Activated CD8-positive, alpha-beta memory T cell treated with anti-CD3 and anti-CD28 coated beads, Interleukin-2, amount 10 ng/mL, durations not matched to agents 7 days and 5 days (primary cell): ENCODE results near the gene CCDC33. TPM values are rescaled to one million over a fixed set of nuclear protein-coding genes. Genes with fewer than 3 reads are reported as not detected.

Experiments used
- ATAC-seq: fragments of 150-1000 bp; cut with Tn5 transposase; one replicate; pipeline ENCODE4 v1.10.0; 2021; ENCODE audit warnings: moderate library complexity
- CTCF ChIA-PET: fragments of 350-600 bp; sonication (Branson Sonifier 250); formaldehyde crosslinking; loops from one replicate; lab custom pipeline; 2021; ENCODE audit warnings: antibody characterized with exemption; lab: Charles Lee
- DNase-seq: peaks from one replicate; pipeline ENCODE4 v3.0.0-alpha.2; 2020
- H3K27ac Mint-ChIP-seq: one replicate; pipeline ENCODE4 v1.8.0; 2021; ENCODE audit warnings: mild to moderate bottlenecking, mixed read lengths
- H3K27me3 Mint-ChIP-seq: one replicate; pipeline ENCODE4 v1.8.0; 2021; ENCODE audit warnings: mixed read lengths
- H3K36me3 Mint-ChIP-seq: one replicate; pipeline ENCODE4 v1.8.0; 2021; ENCODE audit warnings: mild to moderate bottlenecking, mixed read lengths
- H3K4me1 Mint-ChIP-seq: one replicate; pipeline ENCODE4 v1.8.0; 2021; ENCODE audit warnings: mixed read lengths
- H3K4me3 Mint-ChIP-seq: one replicate; pipeline ENCODE4 v1.8.0; 2021; ENCODE audit warnings: mild to moderate bottlenecking, moderate library complexity, mixed read lengths
- H3K9me3 Mint-ChIP-seq: one replicate; pipeline ENCODE4 v1.8.0; 2022; ENCODE audit warnings: low read depth, mixed read lengths
- total RNA-seq, 2 experiments: library from RNA; stranded (reverse); gene quantifications; one replicate each; pipeline ENCODE4 v1.2.3, GENCODE V29; 2021

The CCDC33 gene
- total RNA-seq, 2 experiments from 2014 or later, result not detected

DNA sequence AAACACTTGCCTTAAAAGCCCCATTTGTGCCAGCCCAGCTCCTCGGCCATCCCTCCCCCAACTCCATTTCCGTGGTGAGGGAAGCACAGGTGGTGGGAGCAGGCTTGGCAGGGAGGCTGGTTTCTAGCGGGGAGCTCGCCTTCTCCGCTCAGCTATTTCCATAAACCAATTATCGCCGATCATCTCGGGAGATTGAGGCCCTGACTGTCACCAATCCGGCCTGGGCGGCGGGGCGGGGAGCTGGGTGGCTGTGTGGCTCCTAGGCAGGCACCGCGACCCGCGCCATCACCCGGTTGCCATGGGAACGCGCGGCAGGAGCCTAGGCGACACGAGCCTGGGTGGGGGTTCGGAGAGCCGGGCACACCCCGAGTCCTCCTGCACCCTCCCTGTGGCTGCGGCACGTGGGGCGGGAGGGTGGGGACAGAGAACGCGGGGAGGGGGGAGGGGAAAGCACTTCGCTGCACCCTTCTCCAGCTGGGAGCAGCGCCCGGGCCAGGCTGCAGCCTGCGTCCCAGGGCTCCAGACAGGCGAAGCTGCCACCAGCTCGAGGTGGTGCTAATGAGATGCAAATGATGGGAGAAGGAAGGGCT, 9.3 kb downstream of the CCDC33 start:
- Mint-ChIP-seq H3K4me3 (no peak overlapping the region), H3K9me3 (no peaks in the 10 kb centered on the region), H3K36me3 (no peaks in the 10 kb centered on the region), H3K4me1 (no peaks in the 10 kb centered on the region), H3K27ac (no peak overlapping the region), H3K27me3 (peaks cover 36% of the 10 kb centered on the region)
- DNase-seq (no peak), ATAC-seq (peak; percentile 30)
- CTCF ChIA-PET, result interaction anchor here (1.4 kb wide), 2 partner anchors 15 to 77 kb away, joined by 3 read pairs; no protein-coding TSS in a partner anchor

DNA sequence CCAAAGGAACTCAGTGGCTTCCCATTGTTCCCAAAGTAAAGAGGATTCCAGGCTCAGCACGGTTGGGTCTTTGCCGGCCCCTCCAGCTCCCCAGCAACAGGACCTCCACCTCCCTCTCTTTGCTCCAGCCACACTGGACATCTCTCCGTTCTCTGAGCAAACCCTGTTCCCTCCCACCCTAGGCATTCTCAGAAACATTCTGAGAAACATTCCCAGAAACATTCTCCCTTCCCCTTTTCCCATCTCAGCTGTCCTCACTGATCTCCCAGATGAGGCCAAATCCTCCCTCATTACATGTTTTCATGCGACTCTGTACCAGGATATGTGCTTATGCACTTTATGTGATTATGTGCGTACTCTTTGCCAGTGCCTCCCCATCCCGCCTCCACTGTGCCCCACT, 14.1 kb downstream of the CCDC33 start:
- H3K27ac Mint-ChIP-seq, result no peak overlapping the region
- H3K27me3 Mint-ChIP-seq, result peaks cover 24% of the 10 kb centered on the region
- H3K4me1 Mint-ChIP-seq, result no peaks in the 10 kb centered on the region
- no peaks in the 10 kb centered on the region for H3K36me3 Mint-ChIP-seq
- no peak overlapping the region for H3K4me3 Mint-ChIP-seq
- no peaks in the 10 kb centered on the region for H3K9me3 Mint-ChIP-seq
- ATAC-seq (no peak), DNase-seq (no peak)
- CTCF ChIA-PET, result no interaction called here

DNA sequence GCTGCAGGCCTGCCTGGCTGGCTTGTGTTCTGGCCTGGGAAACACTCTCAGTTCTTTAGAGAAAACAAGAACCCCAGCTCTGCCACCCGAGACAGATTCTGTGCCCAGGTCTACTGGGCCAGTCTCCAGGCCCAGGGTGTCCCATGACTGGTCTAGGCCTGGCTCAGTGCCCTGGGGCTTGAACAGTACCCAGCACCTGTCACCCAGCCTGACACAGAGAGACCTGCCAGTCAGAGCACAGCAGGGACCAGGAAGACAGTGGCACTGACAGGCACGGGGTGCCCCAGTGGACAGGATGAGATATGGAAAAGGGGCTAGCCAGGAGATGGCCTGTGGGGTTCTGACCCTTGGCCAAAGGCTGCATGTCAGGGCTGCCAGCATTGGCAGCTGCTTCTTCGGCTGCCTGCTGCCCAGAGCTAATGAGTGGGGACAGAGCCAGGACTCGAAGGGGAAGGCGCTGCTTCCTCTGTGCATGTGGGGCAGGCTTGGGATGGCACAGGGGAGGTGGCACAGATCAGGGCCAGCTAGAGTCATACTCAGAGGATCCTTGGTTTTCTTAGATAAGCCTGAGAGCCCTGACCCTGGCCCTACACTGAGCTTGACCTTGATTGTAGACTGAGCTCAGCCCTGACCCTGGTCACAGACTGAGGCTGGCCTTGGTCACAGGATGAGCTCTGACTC, 15.1 kb downstream of the CCDC33 start:
- no peaks in the 10 kb centered on the region for H3K4me1 Mint-ChIP-seq
- CTCF ChIA-PET, result no interaction called here

DNA sequence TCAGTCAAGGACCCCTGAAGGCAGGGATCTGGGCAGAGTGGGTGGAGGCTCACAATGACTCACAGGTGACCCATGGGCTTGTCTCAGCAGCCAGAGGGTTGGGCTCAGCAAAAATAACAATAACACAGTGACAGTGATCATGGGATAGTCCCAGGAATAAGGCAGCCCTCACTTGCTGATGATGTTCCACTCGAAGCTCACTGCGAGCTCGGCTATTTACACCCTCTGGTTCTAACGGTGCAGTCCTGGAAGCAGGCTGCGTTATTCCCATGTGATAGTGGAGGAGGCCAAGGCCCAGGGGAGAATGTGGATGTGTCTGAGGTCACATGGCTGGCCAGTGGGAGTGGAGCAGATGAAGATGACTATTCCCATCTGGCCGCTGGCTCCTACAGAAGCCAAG, 16.2 kb downstream of the CCDC33 start:
- H3K4me1 Mint-ChIP-seq, result no peaks in the 10 kb centered on the region
- CTCF ChIA-PET, result interaction anchor here (1.5 kb wide), 1 partner anchor 55 kb away, joined by 4 read pairs; no protein-coding TSS in a partner anchor
- H3K4me3 Mint-ChIP-seq, result no peak overlapping the region
- no peaks in the 10 kb centered on the region for H3K36me3 Mint-ChIP-seq
- DNase-seq (no peak), ATAC-seq (no peak)
- peaks cover 11% of the 10 kb centered on the region for H3K27me3 Mint-ChIP-seq
- H3K9me3 Mint-ChIP-seq, result no peaks in the 10 kb centered on the region
- no peak overlapping the region for H3K27ac Mint-ChIP-seq

More for the DNA sequence above, 15.1 kb downstream of the CCDC33 start:
- Mint-ChIP-seq H3K36me3 (no peaks in the 10 kb centered on the region), H3K27ac (no peak overlapping the region), H3K9me3 (no peaks in the 10 kb centered on the region), H3K4me3 (no peak overlapping the region), H3K27me3 (peaks cover 20% of the 10 kb centered on the region)
- DNase-seq (no peak), ATAC-seq (no peak)

DNA sequence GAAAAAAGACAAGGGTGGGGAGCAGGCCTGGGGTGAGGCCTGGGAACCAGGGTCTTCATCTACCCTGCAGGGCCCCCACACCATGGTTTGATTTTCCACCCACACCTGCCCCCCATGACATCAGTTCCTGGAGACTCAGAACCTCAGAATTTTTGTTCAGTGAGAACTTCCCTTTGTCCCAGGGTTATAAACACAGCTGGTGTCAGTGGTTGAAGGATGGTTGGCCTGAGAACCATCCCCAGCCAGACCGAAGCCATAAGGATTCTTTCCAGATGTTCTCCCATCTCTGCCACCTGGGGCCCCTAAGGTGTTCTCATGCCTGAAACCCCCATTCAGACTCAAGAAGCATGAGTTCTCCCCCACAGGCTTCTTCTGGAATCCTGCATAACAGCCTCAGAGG, 16.6 kb downstream of the CCDC33 start:
- ATAC-seq (no peak), DNase-seq (no peak)
- no peaks in the 10 kb centered on the region for H3K9me3 Mint-ChIP-seq
- no peak overlapping the region for H3K27ac Mint-ChIP-seq
- CTCF ChIA-PET, result interaction anchor here (1.5 kb wide), 1 partner anchor 55 kb away, joined by 4 read pairs; no protein-coding TSS in a partner anchor
- peaks cover 12% of the 10 kb centered on the region for H3K27me3 Mint-ChIP-seq
- H3K4me1 Mint-ChIP-seq, result no peaks in the 10 kb centered on the region
- H3K4me3 Mint-ChIP-seq, result no peak overlapping the region
- H3K36me3 Mint-ChIP-seq, result no peaks in the 10 kb centered on the region

DNA sequence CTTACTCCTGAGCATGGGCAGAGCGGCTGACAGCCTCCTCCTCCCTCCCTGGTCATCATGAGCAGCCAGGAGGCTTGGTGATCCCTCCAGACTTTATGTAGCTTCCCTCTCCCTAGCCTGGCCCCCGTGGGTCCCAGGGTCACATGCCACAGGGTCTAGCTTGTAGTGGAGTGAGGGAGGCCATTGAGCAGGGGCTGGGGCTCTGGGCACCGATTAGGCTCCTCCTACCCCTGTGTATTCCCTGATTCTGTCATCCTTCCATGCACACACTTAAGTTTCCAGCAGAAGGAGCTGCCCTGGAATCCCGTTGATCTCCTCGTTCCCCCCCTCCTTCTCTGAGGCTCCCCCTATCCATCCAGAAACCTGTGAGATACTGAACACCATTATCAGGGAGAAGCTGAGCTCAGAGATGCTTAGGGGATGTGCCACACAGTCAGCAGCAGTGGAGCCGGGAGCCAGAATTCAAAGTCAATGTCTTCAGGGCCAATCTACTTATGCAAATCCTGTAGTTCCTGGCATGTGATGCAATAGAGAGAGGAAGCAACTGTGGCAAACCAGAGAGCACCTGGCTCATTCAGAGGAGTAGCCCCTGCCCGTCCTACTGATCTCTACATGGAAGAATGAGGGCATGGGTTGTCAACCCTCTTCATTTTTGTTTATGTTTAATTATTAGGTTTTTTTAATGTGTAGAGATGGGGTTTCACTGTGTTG, 17.2 kb downstream of the CCDC33 start:
- H3K9me3 Mint-ChIP-seq, result no peaks in the 10 kb centered on the region
- H3K4me1 Mint-ChIP-seq, result no peaks in the 10 kb centered on the region
- CTCF ChIA-PET, result interaction anchor here (1.5 kb wide), 1 partner anchor 54 kb away, joined by 4 read pairs; no protein-coding TSS in a partner anchor
- H3K4me3 Mint-ChIP-seq, result no peak overlapping the region
- DNase-seq (no peak), ATAC-seq (no peak)
- no peaks in the 10 kb centered on the region for H3K36me3 Mint-ChIP-seq
- no peak overlapping the region for H3K27ac Mint-ChIP-seq
- peaks cover 10% of the 10 kb centered on the region for H3K27me3 Mint-ChIP-seq

DNA sequence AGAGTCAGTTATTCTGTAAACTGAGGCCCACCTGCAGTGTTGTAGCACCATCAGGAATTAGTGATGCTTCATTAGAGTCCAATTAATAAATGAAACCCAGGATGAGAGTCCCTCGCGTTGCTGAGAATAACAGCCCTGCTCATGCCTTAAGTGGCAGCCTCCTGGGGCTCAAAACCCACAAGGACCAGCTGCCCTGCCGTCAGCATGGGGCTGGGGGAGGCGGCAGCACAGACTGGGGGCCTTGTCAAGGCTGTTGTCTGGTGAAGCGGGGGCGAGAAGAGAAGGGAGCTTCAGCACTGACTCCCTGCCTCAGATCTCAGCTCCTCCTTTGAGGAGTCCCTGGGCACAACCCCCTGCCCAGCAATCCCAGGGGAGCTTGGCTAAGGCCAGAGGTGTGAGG, 21.0 kb downstream of the CCDC33 start:
- DNase-seq (no peak), ATAC-seq (no peak)
- Mint-ChIP-seq H3K27ac (no peak overlapping the region), H3K36me3 (no peaks in the 10 kb centered on the region), H3K4me3 (no peak overlapping the region), H3K9me3 (no peaks in the 10 kb centered on the region), H3K27me3 (peaks cover 9% of the 10 kb centered on the region), H3K4me1 (no peaks in the 10 kb centered on the region)
- CTCF ChIA-PET, result no interaction called here

DNA sequence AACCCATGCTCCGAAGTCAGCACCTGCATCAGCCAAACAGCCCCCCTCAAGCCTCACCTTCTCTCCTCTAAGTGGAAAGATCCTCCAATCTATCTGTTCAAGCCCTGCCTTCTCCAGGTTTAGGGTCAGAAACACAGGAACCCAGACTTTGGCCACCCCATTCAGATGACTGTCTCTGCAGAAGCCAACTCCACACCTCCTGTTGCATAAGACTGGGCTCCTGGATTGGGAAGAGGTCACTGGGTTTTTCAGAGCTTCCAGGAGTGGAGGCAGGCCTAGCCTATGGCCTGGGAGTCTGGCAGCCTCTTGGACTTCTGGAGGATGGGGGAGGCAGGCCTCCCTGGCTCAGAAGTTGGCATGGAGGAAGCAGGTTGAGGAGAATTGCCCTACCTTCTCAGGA, 21.5 kb downstream of the CCDC33 start:
- Mint-ChIP-seq H3K36me3 (no peaks in the 10 kb centered on the region), H3K4me1 (no peaks in the 10 kb centered on the region), H3K4me3 (no peak overlapping the region), H3K27me3 (peaks cover 9% of the 10 kb centered on the region), H3K27ac (no peak overlapping the region), H3K9me3 (no peaks in the 10 kb centered on the region)
- CTCF ChIA-PET, result no interaction called here
- DNase-seq, result no peak
- no peak for ATAC-seq

DNA sequence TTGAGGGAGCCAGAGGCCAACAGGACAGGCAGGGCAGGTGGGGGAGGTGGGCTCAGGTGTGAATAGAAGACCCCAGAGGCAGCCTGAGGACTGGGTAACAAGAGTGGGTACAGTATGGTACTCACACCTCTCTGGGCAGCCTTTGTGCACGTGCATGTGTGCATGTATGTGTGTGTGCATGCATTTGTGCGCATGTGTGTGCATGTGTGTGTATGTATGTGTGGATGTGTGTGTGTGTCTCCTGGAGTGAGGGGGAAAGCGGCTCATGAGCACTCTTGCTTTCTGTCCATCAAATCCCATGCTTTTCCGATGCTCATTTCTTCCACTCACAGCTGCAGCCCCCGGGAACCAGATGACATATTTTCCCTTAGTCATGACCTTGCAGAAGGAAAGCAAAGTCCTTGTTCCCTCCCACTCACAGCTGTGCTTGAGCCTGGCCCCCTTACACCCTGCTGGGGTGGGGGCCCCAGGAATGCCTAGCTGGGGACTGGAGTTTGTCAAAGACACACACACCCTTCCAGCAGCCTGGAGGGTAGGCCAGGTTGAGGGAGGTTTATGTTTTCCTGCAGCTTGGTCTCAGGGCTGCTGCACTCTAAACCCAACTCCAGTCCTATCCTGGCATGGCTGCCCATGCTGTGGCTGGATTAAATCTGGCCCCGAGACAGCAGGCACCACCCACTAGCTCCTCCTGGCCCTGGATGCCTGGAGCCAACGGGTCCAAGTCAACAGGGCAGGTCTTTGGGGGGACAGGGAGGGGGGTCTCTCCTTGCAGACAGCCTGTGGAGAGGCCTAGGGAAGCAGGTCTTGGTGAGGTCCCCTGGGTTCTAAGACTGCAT, 22.5 kb downstream of the CCDC33 start:
- no peak for ATAC-seq
- no peaks in the 10 kb centered on the region for H3K4me1 Mint-ChIP-seq
- peaks cover 12% of the 10 kb centered on the region for H3K27me3 Mint-ChIP-seq
- no peak overlapping the region for H3K4me3 Mint-ChIP-seq
- DNase-seq, result no peak
- H3K9me3 Mint-ChIP-seq, result no peaks in the 10 kb centered on the region
- CTCF ChIA-PET, result no interaction called here
- no peak overlapping the region for H3K27ac Mint-ChIP-seq
- no peaks in the 10 kb centered on the region for H3K36me3 Mint-ChIP-seq

DNA sequence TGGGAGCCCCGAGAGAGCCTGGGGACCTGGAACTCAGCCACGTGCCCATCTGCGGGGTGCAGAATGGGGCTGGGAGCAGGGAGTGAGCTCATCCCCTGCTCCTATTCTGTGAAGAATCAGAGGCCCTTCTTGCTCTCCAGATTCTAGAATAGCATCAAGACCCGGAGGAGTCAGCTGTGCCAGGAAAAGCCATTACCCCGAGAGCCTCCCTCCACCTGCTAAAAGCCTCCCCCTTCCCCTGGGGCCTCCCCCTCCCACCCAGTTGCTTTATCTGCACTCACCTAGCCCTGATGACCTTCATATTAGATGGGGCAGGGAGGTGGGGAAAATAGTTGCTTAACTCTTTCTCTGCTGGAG, 23.1 kb downstream of the CCDC33 start:
- CTCF ChIA-PET, result no interaction called here
- no peak overlapping the region for H3K27ac Mint-ChIP-seq
- no peaks in the 10 kb centered on the region for H3K9me3 Mint-ChIP-seq
- peaks cover 14% of the 10 kb centered on the region for H3K27me3 Mint-ChIP-seq
- H3K4me3 Mint-ChIP-seq, result no peak overlapping the region
- DNase-seq (no peak), ATAC-seq (no peak)
- no peaks in the 10 kb centered on the region for H3K4me1 Mint-ChIP-seq
- no peaks in the 10 kb centered on the region for H3K36me3 Mint-ChIP-seq

DNA sequence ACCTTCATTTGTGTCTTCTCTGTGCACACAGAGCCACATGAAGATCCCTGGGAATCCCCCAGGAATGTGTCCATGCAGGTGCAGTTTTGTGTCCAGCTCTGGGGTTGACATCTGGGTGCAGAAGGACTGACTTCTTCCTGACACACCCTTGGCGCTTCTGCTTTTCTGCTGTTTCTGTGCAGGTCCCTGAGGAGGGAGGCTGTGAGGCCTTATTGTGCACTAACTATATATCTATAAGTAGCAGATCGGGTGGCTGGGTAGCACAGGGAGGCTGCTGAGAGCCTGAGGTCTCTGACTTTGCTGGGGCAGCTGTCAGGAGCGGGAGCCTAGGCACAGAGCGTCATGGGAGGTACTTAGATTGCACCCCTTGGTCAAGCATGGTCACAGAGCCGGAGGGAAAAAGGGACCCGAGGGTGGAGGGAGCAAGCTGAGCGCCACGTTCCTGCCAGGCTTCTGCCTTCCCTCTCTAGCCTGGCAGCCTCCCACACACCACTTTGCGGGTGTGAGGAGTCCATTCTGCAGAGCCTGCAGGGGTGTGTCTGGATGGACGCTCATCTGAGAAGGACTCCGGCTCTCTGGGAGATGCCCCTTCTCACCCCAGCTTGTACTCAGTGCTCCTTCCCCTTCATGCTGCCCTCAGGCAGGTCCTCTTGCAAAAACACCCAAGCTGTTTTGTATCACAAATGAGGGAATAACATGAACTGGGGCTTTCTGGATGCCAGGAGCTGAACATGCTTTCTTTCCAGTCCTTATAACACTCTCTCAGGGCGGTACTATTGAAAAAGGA, 23.9 kb downstream of the CCDC33 start:
- ATAC-seq, result no peak
- CTCF ChIA-PET, result interaction anchor here (0.8 kb wide), 1 partner anchor 15 kb away, joined by 3 read pairs; no protein-coding TSS in a partner anchor
- Mint-ChIP-seq H3K27ac (no peak overlapping the region), H3K36me3 (no peaks in the 10 kb centered on the region), H3K4me3 (no peak overlapping the region), H3K4me1 (no peaks in the 10 kb centered on the region), H3K9me3 (no peaks in the 10 kb centered on the region), H3K27me3 (peaks cover 16% of the 10 kb centered on the region)
- no peak for DNase-seq

DNA sequence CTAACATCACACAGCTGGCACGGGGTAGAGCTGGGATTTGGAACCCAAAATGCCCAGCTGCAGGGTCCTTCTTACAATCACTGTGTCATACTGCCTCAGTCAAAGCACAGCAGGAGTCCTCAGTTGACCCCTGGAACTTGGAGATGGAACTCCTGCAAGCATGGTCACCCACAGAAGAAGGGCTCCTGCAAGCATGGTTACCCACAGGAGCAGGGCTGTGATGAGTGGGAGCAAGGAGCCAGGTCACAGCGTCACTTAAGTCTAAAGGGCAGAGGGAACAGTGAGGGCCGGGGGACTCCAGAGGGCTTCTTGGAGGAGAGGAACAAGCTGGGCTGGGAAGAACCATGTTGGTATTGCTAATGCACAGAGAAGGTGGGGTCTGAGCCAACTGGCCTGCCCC, 24.9 kb downstream of the CCDC33 start:
- Mint-ChIP-seq H3K27ac (no peak overlapping the region), H3K4me1 (no peaks in the 10 kb centered on the region), H3K27me3 (peaks cover 18% of the 10 kb centered on the region), H3K9me3 (no peaks in the 10 kb centered on the region), H3K4me3 (no peak overlapping the region), H3K36me3 (no peaks in the 10 kb centered on the region)
- ATAC-seq (no peak), DNase-seq (no peak)
- CTCF ChIA-PET, result interaction anchor here (0.8 kb wide), 1 partner anchor 16 kb away, joined by 3 read pairs; no protein-coding TSS in a partner anchor
